KG1 (cell line): ENCODE measurements around the gene LAMC2.

Source experiments
- DNase-seq: peaks from one replicate; lab custom pipeline; 2025; lab: John Stamatoyannopoulos, UW

LAMC2 gene

GRCh38 chr1:183287191-183287675 is 101.2 kb downstream of the LAMC2 start:
- DNase-seq = no peak

DNA sequence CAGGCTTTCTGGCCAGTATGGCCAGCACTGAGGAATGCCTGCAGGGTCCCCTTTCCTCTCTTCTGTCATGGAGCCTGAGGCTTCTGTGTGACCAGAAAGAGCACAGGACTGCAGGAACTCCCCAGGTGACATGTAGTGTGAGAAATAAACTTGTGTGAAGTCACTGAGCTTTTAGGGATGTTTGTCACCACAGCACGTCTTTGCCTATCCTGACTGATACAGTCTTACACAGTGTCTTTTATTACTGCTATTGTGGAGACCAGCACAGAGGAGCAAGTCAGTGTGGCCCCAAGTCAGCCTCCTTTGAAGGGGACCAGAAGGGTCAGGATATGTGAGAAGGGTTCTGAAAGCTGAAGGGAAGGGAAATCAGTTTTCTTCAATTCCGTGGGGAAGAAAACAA is 102.5 kb downstream of the LAMC2 start:
- DNase-seq = no peak

- DNase-seq = no peak
Measured at GRCh38 chr1:183289051-183289496, 103.0 kb downstream of the LAMC2 start.

- DNase-seq = no peak
Measured at GRCh38 chr1:183290628-183291027, 104.6 kb downstream of the LAMC2 start.

- no peak for DNase-seq
Measured at GRCh38 chr1:183291216-183291762, 105.2 kb downstream of the LAMC2 start.

DNA sequence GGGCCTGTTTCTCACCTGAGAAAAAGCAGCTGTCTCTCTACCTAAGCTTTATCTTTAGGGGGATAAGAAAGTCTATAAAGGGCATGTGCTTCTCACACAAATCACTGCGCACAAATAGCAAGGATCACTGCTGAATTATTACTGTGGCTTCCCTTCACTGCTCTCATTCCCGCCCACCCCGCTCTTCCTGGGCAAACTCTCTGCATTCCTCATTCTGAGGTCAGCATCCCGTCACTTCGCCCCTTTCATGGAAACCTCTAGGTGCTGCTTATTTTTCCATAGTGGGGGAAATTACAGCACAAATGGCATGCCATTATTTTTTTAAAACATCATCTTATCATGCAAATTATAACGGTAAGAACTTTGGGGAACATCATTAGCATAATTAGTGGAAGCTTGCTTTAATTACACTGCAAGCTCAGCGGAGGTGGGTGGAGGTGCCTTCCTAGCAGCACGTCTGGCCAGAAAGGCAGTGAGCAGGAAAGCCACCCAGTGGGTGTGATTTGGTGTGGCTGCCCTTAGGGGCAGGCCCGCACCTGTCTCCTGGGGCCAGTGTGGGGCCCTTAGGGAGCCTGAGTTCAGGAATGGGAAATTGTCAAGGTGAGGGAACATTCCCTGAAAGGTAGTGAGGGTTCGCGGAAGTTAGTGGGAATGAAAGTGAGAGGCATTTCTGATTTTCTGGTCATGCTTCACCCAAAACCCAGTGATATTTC is 105.9 kb downstream of the LAMC2 start:
- no peak for DNase-seq

DNA sequence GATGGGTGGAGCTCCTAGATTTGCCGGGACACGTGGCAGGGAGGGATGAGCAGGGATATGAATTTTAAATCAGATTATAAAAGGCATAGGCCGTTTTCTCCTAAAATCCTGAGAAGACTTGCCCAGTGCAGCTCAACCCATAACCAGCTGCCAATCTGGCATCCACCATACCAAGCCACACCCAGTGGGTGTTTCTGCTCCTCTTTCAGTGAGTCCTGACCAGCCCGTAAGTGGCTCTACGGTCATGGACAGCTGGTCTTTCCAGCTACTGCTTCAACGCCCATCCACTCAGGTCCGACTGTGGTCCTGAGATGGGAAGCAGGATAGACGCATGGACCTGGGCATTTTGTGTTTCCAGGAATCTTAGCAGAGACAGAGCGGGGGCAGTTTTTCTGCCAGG is 107.2 kb downstream of the LAMC2 start:
- DNase-seq = no peak

DNA sequence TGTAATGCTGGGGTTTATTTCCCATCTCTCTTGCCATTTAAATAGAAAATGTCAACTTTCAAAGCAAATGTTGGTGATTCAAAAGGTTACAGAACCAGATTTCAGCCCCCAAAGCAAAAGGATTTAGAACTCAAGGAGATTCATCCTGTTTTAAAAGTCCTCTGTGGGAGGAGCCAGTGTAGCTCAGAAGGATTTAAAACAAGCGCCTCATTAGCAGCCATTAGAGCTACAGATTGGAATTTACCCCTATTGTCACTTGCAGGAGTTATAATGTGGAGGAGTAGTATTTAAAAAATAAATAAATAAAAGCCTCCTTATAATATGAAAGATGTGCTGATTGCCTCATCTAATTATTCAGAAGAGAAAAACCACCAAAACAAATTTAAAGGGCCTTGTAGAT is 107.8 kb downstream of the LAMC2 start:
- DNase-seq = no peak
